Muscle of leg (tissue), 11 donors: ENCODE measurements around the gene FAM114A1. TPM values are rescaled to one million over a fixed set of nuclear protein-coding genes. Genes with fewer than 3 reads are reported as not detected.
A peak's percentile ranks its signal among the peaks of the same experiment; 100 is the strongest.

ENCODE experiments used
- DNase-seq: peaks from one replicate; pipeline ENCODE4 v3.0.0; 2013
- H3K27ac ChIP-seq: one replicate; pipeline ENCODE4 v1.5.1; 2013; ENCODE audit warnings: mild to moderate bottlenecking, low read length, control low read depth
- H3K27me3 ChIP-seq: one replicate; pipeline ENCODE4 v1.6.1; 2013; ENCODE audit warnings: low read length; ENCODE audit not compliant: control insufficient read depth, insufficient read depth
- H3K36me3 ChIP-seq: one replicate; pipeline ENCODE4 v1.6.1; 2013; ENCODE audit warnings: low read length; ENCODE audit not compliant: control insufficient read depth, insufficient read depth
- H3K4me1 ChIP-seq: one replicate; pipeline ENCODE4 v1.6.1; 2013; ENCODE audit warnings: low read length; ENCODE audit not compliant: control insufficient read depth, insufficient read depth
- H3K4me3 ChIP-seq: one replicate; pipeline ENCODE4 v1.5.1; 2013; ENCODE audit warnings: low read length, control low read depth
- H3K9me3 ChIP-seq: replicated peaks from 2 replicates; pipeline ENCODE4 v1.6.1; 2013; ENCODE audit warnings: low read depth, low read length; ENCODE audit not compliant: control insufficient read depth
- WGBS: methylation state at CpG from one replicate; pipeline ENCODE4 v1.1.5; 2013; ENCODE audit warnings: missing lambda C conversion rate; ENCODE audit not compliant: insufficient coverage; 5-methylcytosine and 5-hydroxymethylcytosine counted together
- polyA plus RNA-seq, 8 donors: library from polyadenylated mRNA; unstranded; fragments of 120-200 nt; gene quantifications; one replicate each; pipeline versions ENCODE4 v1.2.1 to v1.2.3, GENCODE V29; 2013; ENCODE audit warnings: inconsistent platforms in 1 of 8, low replicate concordance in 1 of 8; ENCODE audit not compliant: insufficient read length in 8 of 8, insufficient read depth in 1 of 8
- total RNA-seq: library from RNA; stranded (reverse); fragments of 120-200 nt; gene quantifications from one replicate; pipeline ENCODE4 v1.2.4, GENCODE V29; 2013

FAM114A1 gene
- total and polyA plus RNA-seq, 9 donors: 44.9 to 77.9 (median 54.2) TPM

DNA sequence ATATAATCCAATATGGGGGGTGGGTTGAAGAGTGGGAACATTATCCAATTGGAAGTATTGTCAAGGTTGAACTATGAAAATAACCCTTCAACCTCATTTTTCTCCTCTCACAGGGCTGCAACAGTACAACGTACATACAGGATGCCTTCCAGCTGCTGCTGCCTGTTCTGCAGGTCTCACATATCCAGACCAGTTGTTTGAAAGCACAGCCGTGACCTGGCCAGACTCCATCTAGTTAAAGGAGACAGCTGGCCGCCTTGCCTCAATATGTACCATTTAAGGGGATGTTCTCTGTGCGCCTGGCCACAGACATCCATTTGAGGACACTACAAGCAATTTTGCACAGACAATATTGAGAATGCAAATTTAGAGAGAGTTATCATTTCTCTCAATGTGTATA, 75.7 kb downstream of the FAM114A1 start:
- Histone ChIP-seq H3K4me3 (no peak overlapping the region), H3K4me1 (peaks cover 19% of the 10 kb centered on the region), H3K27ac (peak overlapping the region; percentile 83), H3K36me3 (peaks cover 36% of the 10 kb centered on the region), H3K9me3 (no peaks in the 10 kb centered on the region), H3K27me3 (no peaks in the 10 kb centered on the region)
- DNase-seq: peak; percentile 94
- 27% methylated on average over 1 of the region's 4 CpGs for WGBS

DNA sequence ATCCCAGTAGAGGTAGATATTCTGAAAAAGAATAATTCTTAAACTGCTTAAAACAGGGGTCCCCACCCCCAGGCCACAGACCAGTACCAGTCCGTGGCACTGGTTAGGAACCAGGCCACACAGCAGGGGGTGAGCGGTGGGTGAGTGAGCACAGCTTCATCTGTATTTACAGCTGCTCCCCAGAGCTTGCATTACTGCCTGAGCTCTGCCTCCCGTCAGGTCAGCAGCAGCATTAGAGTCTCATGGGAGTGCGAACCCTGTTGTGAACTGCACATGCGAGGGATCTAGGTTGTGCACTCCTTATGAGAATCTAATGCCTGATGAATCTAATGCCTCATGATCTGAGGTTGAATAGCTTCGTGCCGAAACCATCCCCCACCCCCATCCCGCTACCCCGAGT, 76.8 kb downstream of the FAM114A1 start:
- peaks cover 28% of the 10 kb centered on the region for H3K36me3 ChIP-seq
- H3K4me1 ChIP-seq: peaks cover 26% of the 10 kb centered on the region
- WGBS: 100% methylated on average over 2 of the region's 9 CpGs
- no peak for DNase-seq
- no peak overlapping the region for H3K4me3 ChIP-seq
- H3K9me3 ChIP-seq: no peaks in the 10 kb centered on the region
- H3K27ac ChIP-seq: no peak overlapping the region
- no peaks in the 10 kb centered on the region for H3K27me3 ChIP-seq

- no peak for DNase-seq
- H3K4me1 ChIP-seq: peaks cover 22% of the 10 kb centered on the region
- H3K9me3 ChIP-seq: no peaks in the 10 kb centered on the region
- peaks cover 16% of the 10 kb centered on the region for H3K36me3 ChIP-seq
- no peaks in the 10 kb centered on the region for H3K27me3 ChIP-seq
- no peak overlapping the region for H3K4me3 ChIP-seq
- WGBS: 78% methylated on average over 2 of the region's 3 CpGs
- no peak overlapping the region for H3K27ac ChIP-seq
Observed at GRCh38 chr4:38946919-38947318, 79.3 kb downstream of the FAM114A1 start.

- H3K27me3 ChIP-seq: peaks cover 2% of the 10 kb centered on the region
- peak; percentile 85 for DNase-seq
- no peaks in the 10 kb centered on the region for H3K9me3 ChIP-seq
- H3K36me3 ChIP-seq: peaks cover 9% of the 10 kb centered on the region
- no peak overlapping the region for H3K4me3 ChIP-seq
- H3K4me1 ChIP-seq: peaks cover 16% of the 10 kb centered on the region
- no peak overlapping the region for H3K27ac ChIP-seq
- WGBS: 9% methylated on average over 2 of the region's 2 CpGs
Observed at GRCh38 chr4:38948551-38948950, 80.9 kb downstream of the FAM114A1 start.

DNA sequence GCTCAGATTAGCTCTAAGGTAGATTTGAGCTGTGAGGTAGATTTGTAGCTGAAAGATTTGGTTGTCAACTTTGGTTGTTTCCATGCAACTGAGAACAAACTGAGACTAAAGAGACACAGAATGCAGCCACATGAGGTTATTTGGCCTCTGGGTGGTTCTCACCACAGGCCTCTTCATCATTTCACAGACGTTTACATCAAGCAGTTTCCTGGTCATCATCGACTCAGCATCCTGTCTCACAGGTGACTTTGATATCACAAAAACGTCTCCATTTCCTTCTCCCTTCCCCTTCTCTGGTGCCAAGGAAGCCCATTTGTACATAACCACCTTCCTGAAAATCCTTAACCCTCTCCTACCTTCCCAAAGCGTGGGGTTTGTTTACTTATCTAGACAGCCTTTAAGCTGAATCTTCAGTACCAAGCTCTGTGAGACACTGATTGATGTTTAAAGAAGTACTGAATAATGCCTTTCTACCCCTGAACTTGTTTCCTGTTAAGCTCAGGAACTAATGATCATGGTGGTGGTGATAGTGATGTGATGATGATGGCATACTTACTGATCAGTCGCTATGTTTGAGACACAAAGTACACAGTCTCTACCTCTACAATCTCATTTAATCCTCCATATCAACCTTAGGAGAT, 81.9 kb downstream of the FAM114A1 start:
- Histone ChIP-seq H3K4me3 (no peak overlapping the region), H3K4me1 (peaks cover 14% of the 10 kb centered on the region), H3K9me3 (no peaks in the 10 kb centered on the region), H3K27me3 (peaks cover 2% of the 10 kb centered on the region), H3K27ac (no peak overlapping the region), H3K36me3 (peaks cover 6% of the 10 kb centered on the region)
- no peak for DNase-seq
- 13% methylated on average over 3 of the region's 5 CpGs for WGBS

GRCh38 chr4:38950159-38950558, 82.6 kb downstream of the FAM114A1 start:
- H3K4me3 ChIP-seq: no peak overlapping the region
- DNase-seq: no peak
- WGBS: no CpG with 5 or more reads among the region's 2 CpGs
- peaks cover 2% of the 10 kb centered on the region for H3K36me3 ChIP-seq
- no peak overlapping the region for H3K27ac ChIP-seq
- peaks cover 14% of the 10 kb centered on the region for H3K4me1 ChIP-seq
- H3K27me3 ChIP-seq: peaks cover 2% of the 10 kb centered on the region
- H3K9me3 ChIP-seq: no peaks in the 10 kb centered on the region

- no peak for DNase-seq
- H3K4me3 ChIP-seq: no peak overlapping the region
- no peaks in the 10 kb centered on the region for H3K36me3 ChIP-seq
- H3K4me1 ChIP-seq: peaks cover 14% of the 10 kb centered on the region
- H3K27me3 ChIP-seq: peaks cover 2% of the 10 kb centered on the region
- no peaks in the 10 kb centered on the region for H3K9me3 ChIP-seq
- no peak overlapping the region for H3K27ac ChIP-seq
- WGBS: 83% methylated on average over 3 of the region's 6 CpGs
Observed at GRCh38 chr4:38950734-38951133, 83.1 kb downstream of the FAM114A1 start.

DNA sequence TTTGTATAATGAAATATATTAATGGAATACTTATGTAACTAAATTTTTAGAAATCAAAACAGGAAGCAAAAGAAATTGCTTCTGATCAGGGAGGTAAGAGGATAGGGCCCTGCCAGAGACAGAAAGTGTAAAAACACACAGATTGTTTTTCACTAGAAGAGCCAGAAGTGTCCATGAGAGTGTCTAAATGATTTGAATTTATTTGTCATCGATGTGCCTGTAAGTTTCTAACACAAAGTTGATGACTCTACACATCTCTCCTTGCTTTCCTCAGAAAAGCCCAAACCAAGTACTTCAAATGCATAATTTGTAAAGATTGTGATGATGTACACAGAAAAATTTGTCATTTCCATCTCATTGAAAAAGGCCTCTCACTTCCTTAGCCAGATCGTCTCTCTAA, 84.0 kb downstream of the FAM114A1 start:
- no CpG with 5 or more reads among the region's 2 CpGs for WGBS
- Histone ChIP-seq H3K27ac (no peak overlapping the region), H3K36me3 (no peaks in the 10 kb centered on the region), H3K27me3 (peaks cover 2% of the 10 kb centered on the region), H3K4me3 (no peak overlapping the region), H3K4me1 (peaks cover 14% of the 10 kb centered on the region), H3K9me3 (no peaks in the 10 kb centered on the region)
- no peak for DNase-seq

GRCh38 chr4:38952017-38952416, 84.4 kb downstream of the FAM114A1 start:
- no peaks in the 10 kb centered on the region for H3K9me3 ChIP-seq
- no peak for DNase-seq
- no peak overlapping the region for H3K4me3 ChIP-seq
- H3K4me1 ChIP-seq: peaks cover 11% of the 10 kb centered on the region
- no peak overlapping the region for H3K27ac ChIP-seq
- WGBS: no CpG with 5 or more reads among the region's 1 CpG
- peaks cover 2% of the 10 kb centered on the region for H3K27me3 ChIP-seq
- H3K36me3 ChIP-seq: no peaks in the 10 kb centered on the region

DNA sequence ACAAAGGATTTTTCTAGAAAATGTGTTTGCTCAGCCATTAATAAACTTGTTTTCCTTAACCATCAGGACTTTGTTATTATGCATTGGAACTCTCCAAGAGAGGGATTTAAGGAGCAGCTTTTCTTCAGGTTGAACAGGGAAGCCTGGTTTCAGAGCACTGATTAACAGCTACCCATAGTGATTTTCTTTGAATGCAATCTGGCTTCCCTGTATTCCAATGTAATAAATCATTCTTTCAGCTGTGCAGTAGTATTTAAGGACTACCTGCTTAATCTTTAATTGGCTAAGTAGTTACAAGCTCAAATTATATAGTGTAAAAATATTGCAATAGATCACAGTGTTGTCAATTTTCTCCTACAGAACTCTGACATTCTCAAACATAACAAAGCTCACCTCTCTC, 87.1 kb downstream of the FAM114A1 start:
- H3K4me1 ChIP-seq: no peaks in the 10 kb centered on the region
- DNase-seq: no peak
- no peaks in the 10 kb centered on the region for H3K36me3 ChIP-seq
- H3K27ac ChIP-seq: no peak overlapping the region
- peaks cover 2% of the 10 kb centered on the region for H3K27me3 ChIP-seq
- no peak overlapping the region for H3K4me3 ChIP-seq
- H3K9me3 ChIP-seq: no peaks in the 10 kb centered on the region

DNA sequence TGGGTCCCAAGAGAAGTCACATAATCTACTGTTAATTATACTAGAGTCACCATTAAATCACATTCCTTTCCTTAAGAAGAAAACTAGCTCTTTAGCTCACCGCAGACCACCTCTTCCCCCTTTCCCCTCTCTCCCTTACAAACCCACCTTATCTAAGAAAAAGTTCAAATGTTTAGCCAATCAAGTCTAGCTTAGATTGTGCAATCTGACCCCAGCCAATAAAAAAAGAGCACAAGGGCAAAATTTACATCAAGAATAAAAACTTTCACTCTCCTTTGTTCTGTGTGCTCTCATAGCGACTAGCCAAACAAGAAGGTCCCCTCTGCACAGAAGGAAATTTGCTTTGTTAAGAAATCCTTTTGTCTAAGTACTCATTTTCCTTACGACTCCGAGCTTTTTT, 88.4 kb downstream of the FAM114A1 start:
- Histone ChIP-seq H3K27me3 (peaks cover 2% of the 10 kb centered on the region), H3K27ac (no peak overlapping the region), H3K36me3 (no peaks in the 10 kb centered on the region), H3K4me1 (no peaks in the 10 kb centered on the region), H3K4me3 (no peak overlapping the region), H3K9me3 (no peaks in the 10 kb centered on the region)
- WGBS: 100% methylated on average over 1 of the region's 4 CpGs
- no peak for DNase-seq
